Glutamatergic neuron (in vitro differentiated cells): ENCODE results near the gene LRRC45. TPM values are rescaled to one million over a fixed set of nuclear protein-coding genes. Genes with fewer than 3 reads are reported as not detected.

Experiments used
- DNase-seq: peaks from one replicate; pipeline ENCODE4 v3.0.0; 2022
- H3K27ac Mint-ChIP-seq: one replicate; pipeline ENCODE4 v1.8.0; 2020; ENCODE audit warnings: mild to moderate bottlenecking, mixed read lengths, inconsistent platforms; ENCODE audit not compliant: unreplicated experiment
- H3K27me3 Mint-ChIP-seq: one replicate; pipeline ENCODE4 v1.8.0; 2020; ENCODE audit warnings: mild to moderate bottlenecking, moderate library complexity, mixed read lengths, inconsistent platforms; ENCODE audit not compliant: unreplicated experiment
- H3K36me3 Mint-ChIP-seq: one replicate; pipeline ENCODE4 v1.8.0; 2020; ENCODE audit warnings: mild to moderate bottlenecking, mixed read lengths, inconsistent platforms; ENCODE audit not compliant: unreplicated experiment
- H3K4me1 Mint-ChIP-seq: one replicate; pipeline ENCODE4 v1.8.0; 2020; ENCODE audit warnings: mild to moderate bottlenecking, low read depth, mixed read lengths, inconsistent platforms; ENCODE audit not compliant: unreplicated experiment
- H3K4me3 Mint-ChIP-seq: one replicate; pipeline ENCODE4 v1.8.0; 2020; ENCODE audit warnings: mild to moderate bottlenecking, mixed read lengths, inconsistent platforms; ENCODE audit not compliant: unreplicated experiment
- H3K9me3 Mint-ChIP-seq: one replicate; pipeline ENCODE4 v1.8.0; 2020; ENCODE audit warnings: mild to moderate bottlenecking, moderate library complexity, mixed read lengths, inconsistent platforms; ENCODE audit not compliant: unreplicated experiment
- total RNA-seq: library from RNA; stranded (reverse); fragmentation: NEBNext Ultra II Directional; extraction: Animal tissue kit (Norgen Biotek cat#: 25700); gene quantifications from one replicate; pipeline ENCODE4 v1.2.1, GENCODE V29; 2021; ENCODE audit not compliant: unreplicated experiment
- TF ChIP-seq, protein P1 (sequence below): fragments of 200-600 bp; sonication (generic); IDR thresholded peaks from one replicate; pipeline ENCODE4 v1.5.0; 2021; ENCODE audit not compliant: partially characterized antibody, unreplicated experiment

LRRC45 gene
- total RNA-seq, 1 donor from 2014 or later: 29.6 TPM

DNA sequence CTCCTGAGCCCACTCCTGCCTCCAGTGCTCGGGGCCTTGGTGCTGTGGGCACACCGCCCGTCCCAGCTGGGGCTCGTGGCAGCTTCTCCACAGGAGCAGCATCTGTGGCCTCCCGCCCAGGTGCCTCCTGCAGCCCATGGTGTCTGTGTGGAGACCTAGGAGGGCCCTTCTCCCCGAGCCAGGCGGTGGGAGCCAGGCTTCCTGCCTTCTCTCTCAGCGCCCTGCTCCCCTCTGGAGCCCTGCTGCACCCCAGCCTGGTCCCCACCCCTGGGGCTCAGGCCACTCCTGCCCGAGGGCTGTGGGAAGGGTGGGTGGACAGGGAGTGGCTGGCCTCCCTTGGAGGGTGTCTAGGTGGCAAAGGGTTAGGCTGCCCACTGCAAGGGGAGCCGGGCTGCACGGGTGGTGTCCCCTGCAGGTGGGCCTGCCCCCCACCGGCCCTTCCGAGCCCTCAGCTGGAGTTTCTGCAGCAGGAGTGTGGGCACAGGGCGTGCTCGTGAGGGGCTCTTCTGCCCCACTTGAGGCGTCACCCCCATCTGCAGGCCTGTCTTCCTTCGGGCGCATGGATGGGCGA lies 11.4 kb upstream of the LRRC45 start:
- TF ChIP-seq, protein P1, sequence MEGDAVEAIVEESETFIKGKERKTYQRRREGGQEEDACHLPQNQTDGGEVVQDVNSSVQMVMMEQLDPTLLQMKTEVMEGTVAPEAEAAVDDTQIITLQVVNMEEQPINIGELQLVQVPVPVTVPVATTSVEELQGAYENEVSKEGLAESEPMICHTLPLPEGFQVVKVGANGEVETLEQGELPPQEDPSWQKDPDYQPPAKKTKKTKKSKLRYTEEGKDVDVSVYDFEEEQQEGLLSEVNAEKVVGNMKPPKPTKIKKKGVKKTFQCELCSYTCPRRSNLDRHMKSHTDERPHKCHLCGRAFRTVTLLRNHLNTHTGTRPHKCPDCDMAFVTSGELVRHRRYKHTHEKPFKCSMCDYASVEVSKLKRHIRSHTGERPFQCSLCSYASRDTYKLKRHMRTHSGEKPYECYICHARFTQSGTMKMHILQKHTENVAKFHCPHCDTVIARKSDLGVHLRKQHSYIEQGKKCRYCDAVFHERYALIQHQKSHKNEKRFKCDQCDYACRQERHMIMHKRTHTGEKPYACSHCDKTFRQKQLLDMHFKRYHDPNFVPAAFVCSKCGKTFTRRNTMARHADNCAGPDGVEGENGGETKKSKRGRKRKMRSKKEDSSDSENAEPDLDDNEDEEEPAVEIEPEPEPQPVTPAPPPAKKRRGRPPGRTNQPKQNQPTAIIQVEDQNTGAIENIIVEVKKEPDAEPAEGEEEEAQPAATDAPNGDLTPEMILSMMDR: no peak
- Mint-ChIP-seq H3K9me3 (no peaks in the 10 kb centered on the region), H3K36me3 (no peaks in the 10 kb centered on the region), H3K4me1 (no peaks in the 10 kb centered on the region), H3K27me3 (no peaks in the 10 kb centered on the region), H3K27ac (no peak overlapping the region), H3K4me3 (no peak overlapping the region)
- no peak for DNase-seq

DNA sequence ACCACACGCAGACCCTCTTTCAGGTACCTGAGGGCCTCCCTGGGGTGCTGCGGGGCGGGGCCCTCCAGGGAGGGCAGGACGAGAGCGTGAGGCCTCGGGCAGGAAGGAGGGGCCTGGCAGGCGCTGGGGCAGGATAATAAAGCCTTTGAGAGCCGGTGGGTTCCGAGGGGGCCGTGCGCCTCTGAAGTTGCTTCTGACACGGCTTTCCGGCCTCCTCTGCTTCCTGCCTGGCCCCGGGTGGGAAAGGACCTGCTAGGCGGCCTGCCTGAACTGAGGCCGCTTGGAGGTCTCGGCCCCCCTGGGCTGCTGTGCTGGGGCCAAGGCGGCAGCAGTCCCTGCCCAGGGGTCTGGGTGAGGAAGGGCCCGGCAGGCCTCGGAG lies 10.9 kb upstream of the LRRC45 start:
- H3K4me3 Mint-ChIP-seq: no peak overlapping the region
- TF ChIP-seq, protein P1: no peak
- no peaks in the 10 kb centered on the region for H3K4me1 Mint-ChIP-seq
- no peak overlapping the region for H3K27ac Mint-ChIP-seq
- H3K36me3 Mint-ChIP-seq: no peaks in the 10 kb centered on the region
- no peaks in the 10 kb centered on the region for H3K27me3 Mint-ChIP-seq
- DNase-seq: no peak
- H3K9me3 Mint-ChIP-seq: no peaks in the 10 kb centered on the region

DNA sequence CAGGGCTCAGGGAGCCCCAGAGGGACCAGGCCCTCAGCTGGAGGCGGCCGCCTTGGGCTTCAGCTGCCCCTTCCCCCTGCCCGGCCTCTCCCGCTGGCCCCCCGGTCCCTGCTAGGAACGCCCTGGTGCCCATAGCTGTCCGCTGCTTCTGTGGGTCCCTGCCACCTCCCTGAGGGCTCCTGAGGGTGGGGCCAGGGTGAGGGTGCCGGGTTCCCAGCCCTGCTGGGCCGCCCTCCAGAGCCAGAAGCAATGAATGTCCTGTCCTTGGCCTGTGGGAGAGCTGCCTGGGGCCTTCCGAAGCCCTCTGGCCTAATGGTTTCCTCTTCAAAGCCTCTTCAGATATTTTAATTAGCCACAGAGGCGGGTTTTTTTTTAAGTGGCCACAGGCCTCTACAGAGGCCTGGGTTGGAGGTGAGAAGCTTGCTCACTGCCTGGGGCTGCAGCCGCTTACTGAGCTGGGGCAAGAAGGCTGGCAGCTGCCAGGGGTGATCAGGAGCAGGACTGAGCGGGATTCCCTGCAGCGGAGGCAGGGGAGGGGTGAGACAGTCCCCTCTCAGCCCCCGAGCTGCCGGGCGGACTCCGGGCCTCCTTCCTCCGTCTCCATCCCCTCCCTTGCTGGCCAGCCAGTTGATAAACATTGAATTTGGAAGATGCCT lies 10.3 kb upstream of the LRRC45 start:
- Mint-ChIP-seq H3K9me3 (no peaks in the 10 kb centered on the region), H3K4me1 (no peaks in the 10 kb centered on the region), H3K27ac (no peak overlapping the region), H3K27me3 (no peaks in the 10 kb centered on the region), H3K36me3 (no peaks in the 10 kb centered on the region), H3K4me3 (no peak overlapping the region)
- DNase-seq: no peak
- TF ChIP-seq, protein P1: no peak

DNA sequence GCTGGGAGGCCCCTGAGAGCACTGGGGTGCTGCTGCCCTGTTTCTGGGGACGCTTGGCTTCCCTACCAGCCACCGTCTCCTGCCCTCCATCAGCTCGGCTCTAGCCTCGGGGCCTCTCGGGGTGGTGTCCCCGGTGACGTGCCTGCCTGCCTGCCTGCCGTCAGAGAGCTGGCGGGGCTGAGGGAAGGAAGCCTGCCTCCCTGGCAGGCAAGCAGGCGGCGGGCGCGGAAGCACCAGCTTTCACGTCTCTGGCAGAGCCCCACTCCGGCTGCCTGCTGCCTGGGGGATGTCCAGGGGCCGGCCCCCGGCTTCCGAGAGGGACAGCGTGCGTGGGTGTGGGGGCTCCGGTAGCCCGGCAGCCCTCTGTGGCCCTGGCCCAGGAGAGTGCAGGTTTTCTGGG lies 9.8 kb upstream of the LRRC45 start:
- no peak for DNase-seq
- H3K36me3 Mint-ChIP-seq: no peaks in the 10 kb centered on the region
- no peaks in the 10 kb centered on the region for H3K27me3 Mint-ChIP-seq
- H3K4me3 Mint-ChIP-seq: no peak overlapping the region
- H3K27ac Mint-ChIP-seq: no peak overlapping the region
- H3K9me3 Mint-ChIP-seq: no peaks in the 10 kb centered on the region
- TF ChIP-seq, protein P1: no peak
- no peaks in the 10 kb centered on the region for H3K4me1 Mint-ChIP-seq

DNA sequence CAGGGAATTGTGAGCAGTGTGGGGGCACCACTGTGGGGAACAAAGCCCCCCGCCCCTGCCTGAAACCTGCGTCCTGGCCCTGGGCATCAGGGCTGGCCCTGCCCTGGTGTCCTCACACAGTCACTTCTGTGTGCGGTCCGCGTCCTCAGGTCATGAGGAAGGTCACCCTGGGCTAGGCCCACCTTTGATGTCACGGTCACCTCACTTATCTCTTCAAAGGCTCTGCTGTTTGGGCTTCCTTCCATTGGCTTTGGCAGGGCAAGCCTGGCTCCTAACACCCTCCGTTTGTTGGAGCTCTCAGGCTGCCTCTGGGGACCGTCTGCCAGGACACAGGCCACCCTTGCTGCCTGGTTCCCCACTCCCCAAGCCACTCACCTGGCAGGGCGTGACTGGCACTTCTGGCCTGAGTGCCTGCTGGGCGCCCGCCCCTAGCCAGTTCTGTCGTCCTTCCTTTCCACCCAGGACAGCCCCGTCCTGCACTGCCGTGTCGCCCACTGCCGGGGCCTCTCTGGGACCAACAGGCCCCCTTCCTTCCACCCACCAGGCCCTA lies 9.3 kb upstream of the LRRC45 start:
- Mint-ChIP-seq H3K36me3 (no peaks in the 10 kb centered on the region), H3K27me3 (peaks cover 2% of the 10 kb centered on the region), H3K9me3 (peaks cover 3% of the 10 kb centered on the region), H3K4me1 (no peaks in the 10 kb centered on the region), H3K4me3 (no peak overlapping the region), H3K27ac (no peak overlapping the region)
- TF ChIP-seq, protein P1: no peak
- no peak for DNase-seq
